ENCODE data around the gene THY1.

- TF ChIP-seq CTCF (IDR thresholded peaks at IDR 0.05) (no peak), EP300 (IDR thresholded peaks at IDR 0.05) (no peak)
Observed at GRCh38 chr11:119419834-119420492, 3.0 kb downstream of the THY1 start.

Measured in upper lobe of left lung (tissue), 4 donors.